Psoas muscle (tissue), 8 donors: ENCODE results near the gene TBC1D1. TPM values are rescaled to one million over a fixed set of nuclear protein-coding genes. Genes with fewer than 3 reads are reported as not detected.
A peak's percentile ranks its signal among the peaks of the same experiment; 100 is the strongest.

Experiments
- ATAC-seq, 4 donors: fragments of 200-7000 bp; cut with Tn5 transposase; one replicate each; pipeline ENCODE4 v1.9.1; 2020; ENCODE audit warnings: moderate library complexity in 3 of 4, mild to moderate bottlenecking in 2 of 4
- DNase-seq, 2 donors: peaks; one replicate each; pipeline ENCODE4 v3.0.0-alpha.2; 2020
- H3K27ac ChIP-seq: fragments of 200-600 bp; one replicate; pipeline ENCODE4 v1.8.0; 2022
- H3K27me3 ChIP-seq, 3 donors: fragments of 200-600 bp in 1 of 3; one replicate each; pipeline versions ENCODE4 v1.6.1 to v1.8.0; 2013 to 2022; ENCODE audit warnings: low read length in 2 of 3, mild to moderate bottlenecking in 2 of 3, moderate library complexity in 1 of 3; ENCODE audit not compliant: insufficient read depth in 3 of 3
- H3K36me3 ChIP-seq, 2 donors: fragments of 200-600 bp in 1 of 2; one replicate each; pipeline versions ENCODE4 v1.6.1 to v1.8.0; 2013 to 2022; ENCODE audit warnings: low read depth in 1 of 2, mild to moderate bottlenecking in 1 of 2, moderate library complexity in 1 of 2; ENCODE audit not compliant: insufficient read depth in 1 of 2
- H3K4me1 ChIP-seq: fragments of 200-600 bp; one replicate; pipeline ENCODE4 v1.8.0; 2022
- H3K4me3 ChIP-seq: fragments of 200-600 bp; one replicate; pipeline ENCODE4 v1.8.0; 2022; ENCODE audit warnings: mild to moderate bottlenecking
- H3K9me3 ChIP-seq: fragments of 200-600 bp; one replicate; pipeline ENCODE4 v1.8.0; 2022
- CTCF ChIP-seq: fragments of 200-600 bp; IDR thresholded peaks from one replicate; pipeline ENCODE4 v1.8.0; 2022; ENCODE audit warnings: antibody characterized with exemption
- WGBS, 3 donors: extraction: QIAGEN DNeasy Blood & Tissue Kit; methylation state at CpG; one replicate each; pipeline versions ENCODE4 v1.1.6 to v1.1.7; 2013; 5-methylcytosine and 5-hydroxymethylcytosine counted together
- intact Hi-C, 2 donors: fragments of 100-400 bp; cut with DNase I; formaldehyde crosslinking; loops; one replicate each; pipeline versions ENCODE4 v1.11.0 to v1.14.2; 2022
- polyA plus RNA-seq, 3 donors: library from polyadenylated mRNA; stranded (reverse); fragments of 200-250 nt; gene quantifications; one replicate each; pipeline ENCODE4 v1.2.3, GENCODE V29; 2013
- total RNA-seq, 4 donors: library from RNA; stranded (reverse); fragmentation: NEBNext Ultra II Directional in 2 of 4; extraction: Animal tissue kit (Norgen Biotek cat#: 25700) in 2 of 4; gene quantifications; one replicate each; pipeline versions ENCODE4 v1.2.1 to v1.2.4, GENCODE V29; 2021 to 2023
- donor health status: healthy with polysubstance abuse.
- donor health status: DM: no; HTN: no; CAD: no; lungs with moderate emphysema.
- donor health status: Bipolar disorder and iron deficiency.
- donor health status: healthy.
- donor health status: DM: yes; HTN: yes; CAD: no.
- donor health status: DM: no; HTN: no; CAD: no.
- donor health status: DM: no; HTN: no; CAD: no.
- donor health status: DM: yes; HTN: yes; CAD: no.

TBC1D1 gene
- total and polyA plus RNA-seq, 7 donors: 18.1 to 130 (median 42.5) TPM

GRCh38 chr4:38085751-38086150 lies 194.9 kb downstream of the TBC1D1 start:
- H3K36me3 ChIP-seq: peaks cover 0 to 16% of the 10 kb centered on the region in 2 donors
- TF ChIP-seq CTCF: no peak
- DNase-seq (no peak), ATAC-seq (peak; percentile 55 to 87 (median 68))
- H3K4me1 ChIP-seq: peaks cover 27% of the 10 kb centered on the region
- no peak overlapping the region for H3K27ac ChIP-seq
- intact Hi-C loops: no loop called here
- H3K4me3 ChIP-seq: peak overlapping the region; percentile 16
- no peaks in the 10 kb centered on the region for H3K9me3 ChIP-seq
- 22 to 38% (median 29%) methylated on average over 4 of the region's 4 CpGs for WGBS, 3 donors
- H3K27me3 ChIP-seq: no peaks in the 10 kb centered on the region

- no peak overlapping the region for H3K27ac ChIP-seq
- WGBS, 3 donors: 64 to 69% (median 64%) methylated on average over 9 of the region's 9 CpGs
- H3K4me3 ChIP-seq: no peak overlapping the region
- peaks cover 0 to 18% of the 10 kb centered on the region in 2 donors for H3K36me3 ChIP-seq
- TF ChIP-seq CTCF: no peak
- intact Hi-C loops: no loop called here
- DNase-seq: no peak
- no peaks in the 10 kb centered on the region for H3K9me3 ChIP-seq
- ATAC-seq: peak in 1 of 4 donors; percentile 26
- peaks cover 27% of the 10 kb centered on the region for H3K4me1 ChIP-seq
- H3K27me3 ChIP-seq: no peaks in the 10 kb centered on the region
Observed at GRCh38 chr4:38086151-38086848, 195.4 kb downstream of the TBC1D1 start.

GRCh38 chr4:38086849-38087226 lies 196.0 kb downstream of the TBC1D1 start:
- Histone ChIP-seq H3K9me3 (no peaks in the 10 kb centered on the region), H3K27ac (no peak overlapping the region), H3K4me3 (no peak overlapping the region), H3K4me1 (peaks cover 27% of the 10 kb centered on the region), H3K36me3 (peaks cover 0 to 20% of the 10 kb centered on the region in 2 donors), H3K27me3 (no peaks in the 10 kb centered on the region)
- no peak for TF ChIP-seq CTCF
- 72 to 90% (median 86%) methylated on average over 2 of the region's 2 CpGs for WGBS, 3 donors
- no peak for ATAC-seq
- intact Hi-C loops: no loop called here
- DNase-seq: no peak

GRCh38 chr4:38088321-38088720 lies 197.4 kb downstream of the TBC1D1 start:
- intact Hi-C loops: no loop called here
- no peak overlapping the region for H3K27ac ChIP-seq
- DNase-seq: no peak

More at GRCh38 chr4:38088321-38088720, 197.4 kb downstream of the TBC1D1 start:
- no peak overlapping the region for H3K4me3 ChIP-seq
- ATAC-seq: no peak
- H3K4me1 ChIP-seq: peaks cover 27% of the 10 kb centered on the region
- no peaks in the 10 kb centered on the region for H3K27me3 ChIP-seq
- no peak for TF ChIP-seq CTCF
- H3K9me3 ChIP-seq: no peaks in the 10 kb centered on the region
- H3K36me3 ChIP-seq: peaks cover 0 to 28% of the 10 kb centered on the region in 2 donors
